ENCODE results near the gene CHST3. TPM values are rescaled to one million over a fixed set of nuclear protein-coding genes. Genes with fewer than 3 reads are reported as not detected.
A peak's percentile ranks its signal among the peaks of the same experiment; 100 is the strongest.

CHST3 gene
- total and polyA plus RNA-seq, 10 donors, result 0.28 to 8.7 (median 4.5) TPM

DNA sequence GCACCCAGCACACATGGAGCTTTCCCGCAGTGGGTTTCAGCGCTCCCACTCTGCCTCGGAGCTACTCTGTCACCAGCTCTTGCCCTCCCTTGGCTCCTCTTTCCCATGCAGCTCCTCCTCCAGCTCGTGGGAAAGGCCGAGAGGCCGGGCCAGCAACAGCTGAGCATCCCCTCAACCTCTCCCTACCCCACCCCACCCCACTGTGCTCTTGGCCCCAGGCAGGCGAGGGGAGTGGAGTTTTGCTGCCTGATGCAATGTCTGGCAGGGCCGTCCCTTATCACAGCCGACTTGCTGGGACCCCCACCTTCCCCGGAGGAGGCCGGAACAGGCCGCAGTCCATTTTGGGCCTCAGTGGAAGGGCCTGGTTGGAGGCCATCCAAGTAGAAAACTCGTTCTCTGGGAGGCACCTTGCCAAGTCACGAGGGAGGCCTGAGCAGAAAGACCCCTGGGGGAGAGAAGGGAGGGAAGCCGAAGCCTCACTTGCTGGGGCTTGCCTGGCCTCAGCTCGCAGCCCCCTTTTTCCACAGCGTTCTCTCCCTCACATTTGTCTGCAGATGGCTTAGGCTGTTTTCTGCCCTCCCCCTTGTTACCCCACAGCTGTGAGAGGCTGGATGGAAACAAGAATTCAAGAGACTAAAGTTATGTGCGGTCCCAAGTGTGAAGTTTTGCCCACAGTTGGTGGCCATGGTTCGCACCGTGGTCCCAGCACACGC is 35.3 kb downstream of the CHST3 start:
- H3K27ac ChIP-seq, result peak overlapping the region; percentile 10 to 86 (median 80)
- no peaks in the 10 kb centered on the region for H3K9me3 ChIP-seq
- peaks cover 0 to 5% (median 0%) of the 10 kb centered on the region in 7 donors for H3K27me3 ChIP-seq (replicated peaks in 1 of 7)
- TF ChIP-seq POLR2A (IDR thresholded peaks at IDR 0.05) (no peak), POLR2AphosphoS5 (IDR thresholded peaks at IDR 0.05) (peak in 1 of 3 donors; percentile 67)
- 51 to 71% (median 60%) methylated on average over 13 to 21 of the region's 21 CpGs for WGBS, 5 donors
- intact Hi-C loops (cut with DNase I; ENCODE audit: low total_unique reads), result no loop called here
- peaks cover 9 to 41% (median 37%) of the 10 kb centered on the region in 6 donors for H3K4me1 ChIP-seq
- no peaks in the 10 kb centered on the region for H3K36me3 ChIP-seq
- peak; percentile 77 for DNase-seq
- no peak overlapping the region for H3K4me3 ChIP-seq

DNA sequence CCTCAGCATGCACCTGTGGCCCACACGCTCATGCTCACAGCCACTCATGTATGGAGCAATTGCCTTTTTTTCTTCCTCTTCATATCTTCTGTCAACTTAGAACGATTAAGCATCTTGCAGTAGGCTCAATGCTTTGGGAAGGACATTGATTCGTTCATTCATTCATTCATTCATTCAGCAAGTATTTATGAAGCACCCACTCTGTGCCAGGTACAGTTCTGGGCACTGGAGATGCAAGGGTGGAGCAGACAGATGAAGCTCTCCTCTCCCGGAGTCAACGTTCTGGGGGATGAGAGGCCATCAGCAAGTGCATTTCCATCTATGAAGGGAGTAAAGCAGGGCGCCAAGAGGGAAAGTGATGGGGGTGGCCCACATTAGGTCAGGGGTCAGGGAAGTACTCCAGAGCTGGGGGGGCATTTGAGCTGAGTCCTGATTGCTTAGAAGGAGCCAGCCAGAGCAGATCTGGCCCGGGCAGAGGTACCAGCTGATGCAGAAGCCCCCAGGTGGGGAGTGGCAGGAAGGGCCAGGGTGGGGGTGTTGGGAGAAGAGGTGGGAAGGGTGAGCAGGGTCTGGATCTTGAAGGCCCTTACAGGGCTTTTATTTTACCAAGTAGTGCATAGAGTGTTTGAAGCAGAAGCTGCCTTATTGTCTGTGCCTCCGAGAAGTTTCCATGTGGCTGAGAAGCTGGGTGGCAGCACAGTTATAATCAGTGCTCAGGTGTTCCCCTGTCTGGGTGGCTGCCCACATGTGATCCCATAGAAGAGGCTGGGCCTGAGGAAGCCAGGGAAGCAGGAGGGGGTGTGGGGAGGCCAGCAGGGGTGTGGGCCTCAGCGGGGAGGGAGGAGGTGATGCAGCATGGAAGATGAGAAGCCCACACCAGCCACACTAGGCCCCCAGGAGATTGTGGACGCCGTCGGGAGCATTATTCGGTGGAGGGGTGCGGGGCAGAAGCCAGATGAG is 36.2 kb downstream of the CHST3 start:
- Histone ChIP-seq H3K4me3 (no peak overlapping the region), H3K9me3 (no peaks in the 10 kb centered on the region), H3K4me1 (peaks cover 9 to 41% (median 37%) of the 10 kb centered on the region in 6 donors), H3K27me3 (replicated peaks in 1 of 7) (peaks cover 0 to 5% (median 0%) of the 10 kb centered on the region in 7 donors), H3K27ac (peak overlapping the region; percentile 10 to 86 (median 80)), H3K36me3 (no peaks in the 10 kb centered on the region)
- DNase-seq, result no peak
- 77 to 86% (median 84%) methylated on average over 13 to 14 of the region's 14 CpGs for WGBS, 5 donors
- TF ChIP-seq POLR2A (IDR thresholded peaks at IDR 0.05) (no peak), POLR2AphosphoS5 (IDR thresholded peaks at IDR 0.05) (no peak)
- intact Hi-C loops (cut with DNase I; ENCODE audit: low total_unique reads), result no loop called here

- TF ChIP-seq POLR2AphosphoS5 (IDR thresholded peaks at IDR 0.05), result peak; percentile 18 to 54 (median 43)
- TF ChIP-seq, protein P1, sequence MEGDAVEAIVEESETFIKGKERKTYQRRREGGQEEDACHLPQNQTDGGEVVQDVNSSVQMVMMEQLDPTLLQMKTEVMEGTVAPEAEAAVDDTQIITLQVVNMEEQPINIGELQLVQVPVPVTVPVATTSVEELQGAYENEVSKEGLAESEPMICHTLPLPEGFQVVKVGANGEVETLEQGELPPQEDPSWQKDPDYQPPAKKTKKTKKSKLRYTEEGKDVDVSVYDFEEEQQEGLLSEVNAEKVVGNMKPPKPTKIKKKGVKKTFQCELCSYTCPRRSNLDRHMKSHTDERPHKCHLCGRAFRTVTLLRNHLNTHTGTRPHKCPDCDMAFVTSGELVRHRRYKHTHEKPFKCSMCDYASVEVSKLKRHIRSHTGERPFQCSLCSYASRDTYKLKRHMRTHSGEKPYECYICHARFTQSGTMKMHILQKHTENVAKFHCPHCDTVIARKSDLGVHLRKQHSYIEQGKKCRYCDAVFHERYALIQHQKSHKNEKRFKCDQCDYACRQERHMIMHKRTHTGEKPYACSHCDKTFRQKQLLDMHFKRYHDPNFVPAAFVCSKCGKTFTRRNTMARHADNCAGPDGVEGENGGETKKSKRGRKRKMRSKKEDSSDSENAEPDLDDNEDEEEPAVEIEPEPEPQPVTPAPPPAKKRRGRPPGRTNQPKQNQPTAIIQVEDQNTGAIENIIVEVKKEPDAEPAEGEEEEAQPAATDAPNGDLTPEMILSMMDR (IDR thresholded peaks at IDR 0.05 in 8 of 11, conservative IDR thresholded peaks at IDR 0.05 in 3 of 11), result no peak
- Histone ChIP-seq H3K4me3 (no peak overlapping the region), H3K9me3 (no peaks in the 10 kb centered on the region), H3K4me1 (peaks cover 9 to 40% (median 36%) of the 10 kb centered on the region in 6 donors), H3K27me3 (replicated peaks in 1 of 7) (peaks cover 0 to 5% (median 0%) of the 10 kb centered on the region in 7 donors), H3K27ac (peak overlapping the region in 5 of 8 donors; percentile 6 to 83 (median 20)), H3K36me3 (no peaks in the 10 kb centered on the region)
- WGBS, 5 donors, result 59 to 71% (median 67%) methylated on average over 1 to 4 of the region's 4 CpGs
- DNase-seq, result no peak
- intact Hi-C loops (cut with DNase I; ENCODE audit: low total_unique reads), result no loop called here
These were observed 36.8 kb downstream of the CHST3 start for GRCh38 chr10:72001033-72001395.

- H3K27me3 ChIP-seq (replicated peaks in 1 of 7), result peaks cover 0 to 5% (median 0%) of the 10 kb centered on the region in 7 donors
- intact Hi-C loops (cut with DNase I; ENCODE audit: low total_unique reads), result no loop called here
- H3K4me1 ChIP-seq, result peaks cover 9 to 50% (median 36%) of the 10 kb centered on the region in 6 donors
- H3K9me3 ChIP-seq, result no peaks in the 10 kb centered on the region
- 68 to 97% (median 81%) methylated on average over 8 of the region's 8 CpGs for WGBS, 5 donors
- TF ChIP-seq POLR2A (IDR thresholded peaks at IDR 0.05), result no peak
- TF ChIP-seq POLR2AphosphoS5 (IDR thresholded peaks at IDR 0.05), result no peak
- TF ChIP-seq, protein P1 (IDR thresholded peaks at IDR 0.05 in 8 of 11, conservative IDR thresholded peaks at IDR 0.05 in 3 of 11), result no peak
- no peak for DNase-seq
- H3K4me3 ChIP-seq, result no peak overlapping the region
- peaks cover 0 to 8% (median 0%) of the 10 kb centered on the region in 6 donors for H3K36me3 ChIP-seq
- H3K27ac ChIP-seq, result no peak overlapping the region
These were observed 38.4 kb downstream of the CHST3 start for GRCh38 chr10:72002354-72003295.

All from spleen (tissue), 11 donors.